COR-L47 (cell line): ENCODE measurements around the gene SLC16A5.
"Not testable (repeated sequence)": the region's sequence is repeated elsewhere in the genome, so short reads cannot be mapped to it uniquely, and the experiment has no call there.

ENCODE experiments used
- DNase-seq: peaks from one replicate; lab custom pipeline; 2025; lab: John Stamatoyannopoulos, UW

The SLC16A5 gene

GRCh38 chr17:75064040-75064439 is 23.7 kb upstream of the SLC16A5 start:
- no peak for DNase-seq

- DNase-seq = no peak
These were observed 23.3 kb upstream of the SLC16A5 start for GRCh38 chr17:75064460-75064859.

GRCh38 chr17:75064867-75065561 is 22.7 kb upstream of the SLC16A5 start:
- no peak for DNase-seq

- no peak for DNase-seq
These were observed 22.1 kb upstream of the SLC16A5 start for GRCh38 chr17:75065562-75066151.

- DNase-seq = no peak
These were observed 19.9 kb upstream of the SLC16A5 start for GRCh38 chr17:75067856-75068255.

GRCh38 chr17:75068750-75069149 is 19.0 kb upstream of the SLC16A5 start:
- no peak for DNase-seq

GRCh38 chr17:75069783-75070182 is 18.0 kb upstream of the SLC16A5 start:
- DNase-seq = peak; percentile 8

GRCh38 chr17:75071478-75072271 is 16.1 kb upstream of the SLC16A5 start:
- DNase-seq = not testable (repeated sequence)

GRCh38 chr17:75072909-75073308 is 14.8 kb upstream of the SLC16A5 start:
- DNase-seq = not testable (repeated sequence)

- no peak for DNase-seq
These were observed 14.1 kb upstream of the SLC16A5 start for GRCh38 chr17:75073618-75074047.

- no peak for DNase-seq
These were observed 13.2 kb upstream of the SLC16A5 start for GRCh38 chr17:75074532-75074931.

- DNase-seq = no peak
These were observed 12.0 kb upstream of the SLC16A5 start for GRCh38 chr17:75075597-75076336.

- no peak for DNase-seq
These were observed 10.7 kb upstream of the SLC16A5 start for GRCh38 chr17:75077072-75077495.

- DNase-seq = no peak
These were observed 10.1 kb upstream of the SLC16A5 start for GRCh38 chr17:75077496-75078283.

- DNase-seq = no peak
These were observed 9.3 kb upstream of the SLC16A5 start for GRCh38 chr17:75078284-75079022.

GRCh38 chr17:75079023-75079373 is 8.8 kb upstream of the SLC16A5 start:
- DNase-seq = no peak

GRCh38 chr17:75081611-75082540 is 5.9 kb upstream of the SLC16A5 start:
- DNase-seq = no peak

GRCh38 chr17:75082683-75083082 is 5.1 kb upstream of the SLC16A5 start:
- no peak for DNase-seq

GRCh38 chr17:75084039-75084660 is 3.6 kb upstream of the SLC16A5 start:
- peak; percentile 21 for DNase-seq
